Caco-2 (cell line): ENCODE measurements around the gene SF3B2. TPM values are rescaled to one million over a fixed set of nuclear protein-coding genes. Genes with fewer than 3 reads are reported as not detected.

Source experiments
- BruUV-seq: library from RNA; stranded (reverse); fragments of 400-500 nt; replicated peaks from 2 replicates; lab custom pipeline; 2021; lab: Mats Ljungman, UMichigan
- CTCF ChIA-PET: fragments of 300-600 bp; sonication (Branson Sonifier 250); formaldehyde crosslinking; loops from one replicate; lab custom pipeline; 2022; ENCODE audit warnings: antibody characterized with exemption; lab: Charles Lee
- POLR2A ChIA-PET: fragments of 300-600 bp; sonication (Branson Sonifier 250); formaldehyde crosslinking; loops from one replicate; lab custom pipeline; 2022; ENCODE audit warnings: antibody characterized with exemption; lab: Charles Lee
- DNase-seq, 2 experiments: peaks; one replicate each; pipeline versions ENCODE4 v3.0.0 to v3.0.0-alpha.2; 2020 to 2022
- H3K27me3 ChIP-seq: replicated peaks from 2 replicates; pipeline ENCODE4 v1.6.0; 2011; ENCODE audit warnings: low read length; ENCODE audit not compliant: control insufficient read depth, insufficient read depth
- H3K36me3 ChIP-seq: 2 replicates; pipeline ENCODE4 v1.5.1; 2011; ENCODE audit warnings: low read length; ENCODE audit not compliant: control insufficient read depth, insufficient read depth
- H3K4me1 ChIP-seq: fragments of 250-450 bp; sonication (Bioruptor Pico); 2 replicates; pipeline ENCODE4 v1.5.1; 2020; ENCODE audit warnings: mild to moderate bottlenecking
- H3K4me3 ChIP-seq: 2 replicates; pipeline ENCODE4 v1.5.1; 2011; ENCODE audit warnings: low read depth, mild to moderate bottlenecking, control low read depth, low read length
- H3K9me3 ChIP-seq: fragments of 250-450 bp; sonication (Bioruptor Pico); 2 replicates; pipeline ENCODE4 v1.5.1; 2020; ENCODE audit warnings: mild to moderate bottlenecking, moderate library complexity
- H3K27ac Mint-ChIP-seq: one replicate; pipeline ENCODE4 v1.8.0; 2022; ENCODE audit warnings: mixed read lengths; ENCODE audit not compliant: unreplicated experiment
- H3K27me3 Mint-ChIP-seq: one replicate; pipeline ENCODE4 v1.8.0; 2022; ENCODE audit warnings: mixed read lengths; ENCODE audit not compliant: insufficient read depth, unreplicated experiment
- H3K36me3 Mint-ChIP-seq: one replicate; pipeline ENCODE4 v1.8.0; 2022; ENCODE audit warnings: mild to moderate bottlenecking, mixed read lengths; ENCODE audit not compliant: insufficient read depth, unreplicated experiment
- H3K4me1 Mint-ChIP-seq: one replicate; pipeline ENCODE4 v1.8.0; 2022; ENCODE audit warnings: low read depth, mixed read lengths; ENCODE audit not compliant: unreplicated experiment
- H3K4me3 Mint-ChIP-seq: one replicate; pipeline ENCODE4 v1.8.0; 2022; ENCODE audit warnings: mild to moderate bottlenecking, moderate library complexity, mixed read lengths; ENCODE audit not compliant: unreplicated experiment
- H3K9me3 Mint-ChIP-seq: one replicate; pipeline ENCODE4 v1.8.0; 2022; ENCODE audit warnings: mixed read lengths; ENCODE audit not compliant: unreplicated experiment
- CTCF ChIP-seq, 2 experiments: fragments of 200-600 bp in 1 of 2; IDR thresholded peaks; 1 replicate in 1 of 2; 2 replicates in 1 of 2; pipeline versions ENCODE4 v1.5.1 to v1.8.0; 2011 to 2022; ENCODE audit warnings: antibody characterized with exemption in 1 of 2, control low read depth in 1 of 2, inconsistent platforms in 1 of 2, low read depth in 1 of 2, low read length in 1 of 2, mild to moderate bottlenecking in 1 of 2, moderate library complexity in 1 of 2; ENCODE audit not compliant: insufficient read depth in 1 of 2, severe bottlenecking in 1 of 2, unreplicated experiment in 1 of 2
- intact Hi-C: fragments of 100-400 bp; cut with micrococcal nuclease; formaldehyde crosslinking; loops from one replicate; pipeline ENCODE4 v1.10.0; 2022; ENCODE audit not compliant: unreplicated experiment
- total RNA-seq: library from RNA; stranded (reverse); gene quantifications from 2 replicates; pipeline ENCODE4 v1.2.3, GENCODE V29; 2022

The SF3B2 gene
- total RNA-seq, 1 experiment from 2014 or later: 224 TPM

- no peak overlapping the region for H3K27ac Mint-ChIP-seq
- no peaks in the 10 kb centered on the region for H3K27me3 ChIP-seq
- no peak overlapping the region for H3K4me3 ChIP-seq
- ChIA-PET CTCF (interaction anchor here (0.5 kb wide), 1 partner anchor 129 kb away, joined by 5 read pairs; the partner anchor contains the start of gene FIBP), POLR2A (no interaction called here)
- no TSS peak for BruUV-seq
- H3K36me3 ChIP-seq: no peaks in the 10 kb centered on the region
- H3K27me3 Mint-ChIP-seq: no peaks in the 10 kb centered on the region
- peaks cover 12% of the 10 kb centered on the region for H3K4me1 ChIP-seq
- intact Hi-C loops: no loop called here
- H3K9me3 ChIP-seq: no peaks in the 10 kb centered on the region
- H3K9me3 Mint-ChIP-seq: no peaks in the 10 kb centered on the region
- no peak for TF ChIP-seq CTCF (IDR thresholded peaks at IDR 0.05; ENCODE audit: insufficient read depth in 1 of 2, low read depth in 1 of 2, low read length in 1 of 2, severe bottlenecking in 1 of 2, unreplicated experiment in 1 of 2)
- no peak overlapping the region for H3K4me3 Mint-ChIP-seq
- H3K4me1 Mint-ChIP-seq: no peaks in the 10 kb centered on the region
- DNase-seq: no peak
- no peaks in the 10 kb centered on the region for H3K36me3 Mint-ChIP-seq
Measured at GRCh38 chr11:66017321-66017720, 34.8 kb upstream of the SF3B2 start.

- no peaks in the 10 kb centered on the region for H3K4me1 ChIP-seq
Measured at GRCh38 chr11:66020212-66020611, 32.0 kb upstream of the SF3B2 start.

GRCh38 chr11:66020618-66021357 lies 31.4 kb upstream of the SF3B2 start:
- Mint-ChIP-seq H3K27me3 (peaks cover 3% of the 10 kb centered on the region), H3K4me3 (no peak overlapping the region), H3K9me3 (no peaks in the 10 kb centered on the region), H3K27ac (no peak overlapping the region), H3K4me1 (no peaks in the 10 kb centered on the region), H3K36me3 (no peaks in the 10 kb centered on the region)
- CTCF ChIA-PET: interaction anchor here (0.7 kb wide), 1 partner anchor 13 kb away, joined by 12 read pairs; no protein-coding TSS in a partner anchor
- Histone ChIP-seq H3K4me1 (no peaks in the 10 kb centered on the region), H3K36me3 (no peaks in the 10 kb centered on the region), H3K27me3 (no peaks in the 10 kb centered on the region), H3K4me3 (no peak overlapping the region), H3K9me3 (no peaks in the 10 kb centered on the region)
- no peak for DNase-seq
- TF ChIP-seq CTCF (IDR thresholded peaks at IDR 0.05; ENCODE audit: insufficient read depth in 1 of 2, low read depth in 1 of 2, low read length in 1 of 2, severe bottlenecking in 1 of 2, unreplicated experiment in 1 of 2): no peak
- POLR2A ChIA-PET: no interaction called here
- intact Hi-C loops: no loop called here
- no TSS peak for BruUV-seq

More at GRCh38 chr11:66020212-66020611, 32.0 kb upstream of the SF3B2 start:
- H3K27ac Mint-ChIP-seq: no peak overlapping the region
- Histone ChIP-seq H3K9me3 (no peaks in the 10 kb centered on the region), H3K27me3 (no peaks in the 10 kb centered on the region), H3K4me3 (no peak overlapping the region), H3K36me3 (no peaks in the 10 kb centered on the region)
- H3K4me3 Mint-ChIP-seq: no peak overlapping the region
- H3K36me3 Mint-ChIP-seq: no peaks in the 10 kb centered on the region
- BruUV-seq: no TSS peak
- ChIA-PET CTCF (interaction anchor here (0.6 kb wide), 1 partner anchor 8 kb away, joined by 3 read pairs; no protein-coding TSS in a partner anchor), POLR2A (interaction anchor here (0.6 kb wide), 1 partner anchor 33 kb away, joined by 3 read pairs; no protein-coding TSS in a partner anchor)
- H3K27me3 Mint-ChIP-seq: peaks cover 3% of the 10 kb centered on the region
- no peaks in the 10 kb centered on the region for H3K9me3 Mint-ChIP-seq
- no peaks in the 10 kb centered on the region for H3K4me1 Mint-ChIP-seq
- TF ChIP-seq CTCF (IDR thresholded peaks at IDR 0.05; ENCODE audit: insufficient read depth in 1 of 2, low read depth in 1 of 2, low read length in 1 of 2, severe bottlenecking in 1 of 2, unreplicated experiment in 1 of 2): no peak
- intact Hi-C loops: no loop called here
- no peak for DNase-seq
